CD4-positive, alpha-beta T cell (primary cell): Measurements from ENCODE around the gene DCAF4L1. TPM values are rescaled to one million over a fixed set of nuclear protein-coding genes. Genes with fewer than 3 reads are reported as not detected.

Experiments used
- ATAC-seq: fragments of 200-7000 bp; cut with Tn5 transposase; one replicate; pipeline ENCODE4 v1.10.0; 2022; ENCODE audit warnings: mild to moderate bottlenecking; ENCODE audit not compliant: poor library complexity
- CTCF ChIA-PET: fragments of 350-600 bp; sonication (Branson Sonifier 250); formaldehyde crosslinking; loops from one replicate; lab custom pipeline; 2021; ENCODE audit warnings: antibody characterized with exemption, inconsistent platforms; lab: Charles Lee
- POLR2A ChIA-PET: fragments of 350-600 bp; sonication (Branson Sonifier 250); formaldehyde crosslinking; loops from one replicate; lab custom pipeline; 2021; ENCODE audit warnings: antibody characterized with exemption, inconsistent platforms; lab: Charles Lee
- DNase-seq, 14 experiments: peaks; one replicate each; pipeline ENCODE4 v3.0.0-alpha.2; 2013 to 2020; ENCODE audit warnings: mixed read lengths in 2 of 14
- H3K27ac ChIP-seq, 2 donors: one replicate each; pipeline versions ENCODE4 v1.5.1 to v1.7.0; 2013; ENCODE audit warnings: low read length in 2 of 2, low read depth in 1 of 2, mild to moderate bottlenecking in 1 of 2
- H3K27me3 ChIP-seq, 2 experiments: 1 replicate in 1 of 2; 2 replicates in 1 of 2; pipeline versions ENCODE4 v1.6.1 to v1.7.0; 2013; ENCODE audit warnings: low read length in 2 of 2, control low read depth in 1 of 2, mild to moderate bottlenecking in 1 of 2, moderate library complexity in 1 of 2; ENCODE audit not compliant: insufficient read depth in 2 of 2, control insufficient read depth in 1 of 2
- H3K36me3 ChIP-seq: one replicate; pipeline ENCODE4 v1.6.1; 2013; ENCODE audit warnings: low read length, control low read depth; ENCODE audit not compliant: insufficient read depth
- H3K4me1 ChIP-seq: one replicate; pipeline ENCODE4 v1.6.1; 2013; ENCODE audit warnings: low read length, control low read depth; ENCODE audit not compliant: insufficient read depth
- H3K4me3 ChIP-seq: one replicate; pipeline ENCODE4 v1.5.1; 2013; ENCODE audit warnings: mild to moderate bottlenecking, low read length, moderate library complexity
- H3K9me3 ChIP-seq, 2 experiments: 1 replicate in 1 of 2; 2 replicates in 1 of 2; pipeline versions ENCODE4 v1.6.1 to v1.7.0; 2013; ENCODE audit warnings: low read length in 2 of 2, mild to moderate bottlenecking in 2 of 2, control low read depth in 1 of 2, moderate library complexity in 1 of 2; ENCODE audit not compliant: control insufficient read depth in 1 of 2, insufficient read depth in 1 of 2
- H3K27ac Mint-ChIP-seq: one replicate; pipeline ENCODE4 v1.8.0; 2020; ENCODE audit warnings: mixed read lengths
- H3K27me3 Mint-ChIP-seq: one replicate; pipeline ENCODE4 v1.8.0; 2021; ENCODE audit warnings: mixed read lengths
- H3K36me3 Mint-ChIP-seq: one replicate; pipeline ENCODE4 v1.8.0; 2021; ENCODE audit warnings: low read depth, mixed read lengths
- H3K4me1 Mint-ChIP-seq: one replicate; pipeline ENCODE4 v1.8.0; 2021; ENCODE audit warnings: low read depth, mixed read lengths
- H3K4me3 Mint-ChIP-seq: one replicate; pipeline ENCODE4 v1.8.0; 2020; ENCODE audit warnings: mild to moderate bottlenecking, mixed read lengths
- H3K9me3 Mint-ChIP-seq: one replicate; pipeline ENCODE4 v1.8.0; 2020; ENCODE audit warnings: mixed read lengths
- intact Hi-C, 2 experiments: fragments of 100-400 bp; cut with DNase I in 1 of 2; cut with micrococcal nuclease in 1 of 2; formaldehyde crosslinking; loops; one replicate each; pipeline versions ENCODE4 v1.15.1 to v1.9.0; 2023 to 2025; cut with DNase I, micrococcal nuclease
- total RNA-seq, 174 experiments: library from RNA in 2 of 174; stranded (reverse) in 2 of 174; gene quantifications; one replicate each; pipeline ENCODE4 v1.2.3 and lab custom pipeline; 2021 to 2026
- TF ChIP-seq, protein P1 (sequence below): fragments of 200-600 bp; IDR thresholded peaks from one replicate; pipeline ENCODE4 v1.8.0; 2022; ENCODE audit warnings: antibody characterized with exemption, mild to moderate bottlenecking

The DCAF4L1 gene
- total RNA-seq, 2 experiments from 2014 or later: 0.19 to 0.22 TPM

- Mint-ChIP-seq H3K27ac (peak overlapping the region; percentile 98), H3K9me3 (no peaks in the 10 kb centered on the region), H3K36me3 (peaks cover 18% of the 10 kb centered on the region), H3K4me3 (peak overlapping the region; percentile 98), H3K27me3 (no peaks in the 10 kb centered on the region), H3K4me1 (peaks cover 39% of the 10 kb centered on the region)
- H3K4me3 ChIP-seq: peak overlapping the region; percentile 89
- ATAC-seq (peak; percentile 20), DNase-seq (no peak)
- POLR2A ChIA-PET: interaction anchor here (1.2 to 1.8 kb wide), 3 partner anchors 10 to 55 kb away, joined by 4 to 8 read pairs (median 4); partner anchors contain the start of gene TMEM33
- peak overlapping the region; percentile 77 for H3K27ac ChIP-seq
- intact Hi-C loops: loop anchor here (1.0 to 10.0 kb wide), 3 partner anchors 55 to 665 kb away; partner anchors contain the start of genes TMEM33 (in 2 of the 2) and ATP8A1 (in 1 of the 2)
- peaks cover 22% of the 10 kb centered on the region for H3K4me1 ChIP-seq
- H3K36me3 ChIP-seq: no peaks in the 10 kb centered on the region
- CTCF ChIA-PET: no interaction called here
- no peaks in the 10 kb centered on the region for H3K27me3 ChIP-seq
- H3K9me3 ChIP-seq: no peaks in the 10 kb centered on the region
- TF ChIP-seq, protein P1, sequence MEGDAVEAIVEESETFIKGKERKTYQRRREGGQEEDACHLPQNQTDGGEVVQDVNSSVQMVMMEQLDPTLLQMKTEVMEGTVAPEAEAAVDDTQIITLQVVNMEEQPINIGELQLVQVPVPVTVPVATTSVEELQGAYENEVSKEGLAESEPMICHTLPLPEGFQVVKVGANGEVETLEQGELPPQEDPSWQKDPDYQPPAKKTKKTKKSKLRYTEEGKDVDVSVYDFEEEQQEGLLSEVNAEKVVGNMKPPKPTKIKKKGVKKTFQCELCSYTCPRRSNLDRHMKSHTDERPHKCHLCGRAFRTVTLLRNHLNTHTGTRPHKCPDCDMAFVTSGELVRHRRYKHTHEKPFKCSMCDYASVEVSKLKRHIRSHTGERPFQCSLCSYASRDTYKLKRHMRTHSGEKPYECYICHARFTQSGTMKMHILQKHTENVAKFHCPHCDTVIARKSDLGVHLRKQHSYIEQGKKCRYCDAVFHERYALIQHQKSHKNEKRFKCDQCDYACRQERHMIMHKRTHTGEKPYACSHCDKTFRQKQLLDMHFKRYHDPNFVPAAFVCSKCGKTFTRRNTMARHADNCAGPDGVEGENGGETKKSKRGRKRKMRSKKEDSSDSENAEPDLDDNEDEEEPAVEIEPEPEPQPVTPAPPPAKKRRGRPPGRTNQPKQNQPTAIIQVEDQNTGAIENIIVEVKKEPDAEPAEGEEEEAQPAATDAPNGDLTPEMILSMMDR: no peak
These were observed 8.4 kb downstream of the DCAF4L1 start for GRCh38 chr4:41989994-41990364.

DNA sequence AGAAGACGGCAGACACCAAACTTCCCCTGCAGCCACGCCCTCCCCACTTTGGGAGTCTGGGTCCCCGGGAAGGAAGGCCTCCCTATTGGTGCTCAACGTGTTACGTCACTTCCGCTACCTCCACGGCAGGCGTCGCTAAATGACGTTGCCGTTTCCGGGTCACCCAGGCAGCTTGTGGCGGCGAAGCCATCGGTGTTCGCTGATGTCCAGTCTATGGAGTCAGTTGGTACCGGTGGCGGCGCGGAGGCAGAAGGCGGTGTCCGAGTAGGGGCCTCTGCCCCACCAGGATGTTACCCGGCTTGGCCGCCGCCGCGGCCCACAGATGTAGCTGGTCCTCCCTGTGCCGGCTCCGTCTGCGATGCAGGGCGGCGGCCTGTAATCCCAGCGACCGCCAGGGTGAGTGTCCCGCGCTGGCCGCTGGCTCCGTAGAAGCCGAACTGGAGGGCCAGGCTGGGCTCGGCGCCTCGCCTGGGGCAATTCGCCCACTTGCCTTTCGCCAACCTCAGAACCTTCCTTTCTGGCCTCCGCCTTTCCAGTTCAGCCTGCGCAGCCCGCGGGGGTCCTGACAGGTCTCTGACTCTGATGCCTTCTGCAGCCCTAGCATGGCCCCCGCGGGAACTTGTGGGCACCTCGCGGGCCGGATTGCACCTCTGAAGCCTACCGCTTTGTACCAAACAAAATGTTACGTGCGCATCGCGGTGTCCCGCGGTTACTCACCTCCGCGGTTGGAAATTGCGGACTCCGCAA lies 9.0 kb downstream of the DCAF4L1 start, which contains the start of gene SLC30A9:
Gene SLC30A9 (plus strand): TSS at position 166 of the 747 bp plus-strand sequence. CDS start 122 bp downstream, at position 288.
- H3K4me1 Mint-ChIP-seq: peaks cover 42% of the 10 kb centered on the region
- H3K27ac Mint-ChIP-seq: peak within 1 kb of the TSS; percentile 98
- H3K36me3 Mint-ChIP-seq: peaks cover 18% of the 10 kb centered on the region
- no peaks in the 10 kb centered on the region for H3K27me3 Mint-ChIP-seq
- H3K36me3 ChIP-seq: no peaks in the 10 kb centered on the region
- peak within 1 kb of the TSS; percentile 89 for H3K4me3 ChIP-seq
- H3K9me3 ChIP-seq: no peaks in the 10 kb centered on the region
- peak within 1 kb of the TSS; percentile 98 for H3K4me3 Mint-ChIP-seq
- intact Hi-C loops: loop anchor here (1.0 to 2.0 kb wide), 2 partner anchors 55 to 56 kb away; partner anchors contain the start of gene TMEM33 (in 2 of the 2)
- DNase-seq (peak; percentile 84 to 98 (median 88)), ATAC-seq (peak; percentile 94)
- ChIA-PET POLR2A (interaction anchor here (1.2 to 1.8 kb wide), 4 partner anchors 10 to 55 kb away, joined by 3 to 8 read pairs (median 4); partner anchors contain the start of gene TMEM33), CTCF (no interaction called here)
- H3K4me1 ChIP-seq: peaks cover 22% of the 10 kb centered on the region
- TF ChIP-seq, protein P1: peak; percentile 26
- peak within 1 kb of the TSS; percentile 77 for H3K27ac ChIP-seq
- no peaks in the 10 kb centered on the region for H3K27me3 ChIP-seq
- H3K9me3 Mint-ChIP-seq: no peaks in the 10 kb centered on the region

- no peaks in the 10 kb centered on the region for H3K9me3 ChIP-seq
- CTCF ChIA-PET: no interaction called here
- Mint-ChIP-seq H3K4me1 (peaks cover 48% of the 10 kb centered on the region), H3K9me3 (no peaks in the 10 kb centered on the region), H3K27me3 (no peaks in the 10 kb centered on the region), H3K27ac (peak overlapping the region; percentile 98), H3K4me3 (peak overlapping the region; percentile 98), H3K36me3 (peaks cover 18% of the 10 kb centered on the region)
- H3K36me3 ChIP-seq: no peaks in the 10 kb centered on the region
- TF ChIP-seq, protein P1: no peak
- H3K4me3 ChIP-seq: no peak overlapping the region
- intact Hi-C loops: loop anchor here in 1 of 2 experiments (2.0 kb wide), 1 partner anchor 57 kb away; the partner anchor contains the start of gene TMEM33
- POLR2A ChIA-PET: no interaction called here
- ATAC-seq (no peak), DNase-seq (peak in 2 of 14 experiments; percentile 3 to 6)
- H3K4me1 ChIP-seq: peaks cover 22% of the 10 kb centered on the region
- H3K27me3 ChIP-seq: no peaks in the 10 kb centered on the region
- no peak overlapping the region for H3K27ac ChIP-seq
These were observed 10.6 kb downstream of the DCAF4L1 start for GRCh38 chr4:41991916-41992767.
